GF-D8 (cell line): Measurements from ENCODE around the gene FASTKD1.

ENCODE experiments used
- DNase-seq: peaks from one replicate; lab custom pipeline; 2025; lab: John Stamatoyannopoulos, UW

FASTKD1 gene

DNA sequence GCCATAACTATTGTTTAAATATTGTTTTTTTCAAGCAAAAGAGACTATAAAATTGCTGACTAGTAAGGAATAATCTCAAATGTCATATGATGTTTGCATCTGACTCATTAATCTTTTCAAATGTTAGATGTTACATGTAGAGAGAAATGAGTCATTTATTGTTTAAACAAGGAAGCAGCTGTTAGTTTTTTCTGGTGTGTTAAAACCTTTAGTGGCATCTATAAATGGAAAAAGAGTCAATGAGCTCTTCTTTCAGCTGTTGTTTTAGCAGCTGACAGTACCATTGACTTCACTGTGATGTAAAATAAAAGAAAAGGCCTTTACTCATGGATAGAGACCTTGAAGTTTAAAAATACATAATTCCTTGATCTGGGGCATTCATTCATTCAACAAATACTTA is 66.0 kb downstream of the FASTKD1 start:
- DNase-seq = no peak

DNA sequence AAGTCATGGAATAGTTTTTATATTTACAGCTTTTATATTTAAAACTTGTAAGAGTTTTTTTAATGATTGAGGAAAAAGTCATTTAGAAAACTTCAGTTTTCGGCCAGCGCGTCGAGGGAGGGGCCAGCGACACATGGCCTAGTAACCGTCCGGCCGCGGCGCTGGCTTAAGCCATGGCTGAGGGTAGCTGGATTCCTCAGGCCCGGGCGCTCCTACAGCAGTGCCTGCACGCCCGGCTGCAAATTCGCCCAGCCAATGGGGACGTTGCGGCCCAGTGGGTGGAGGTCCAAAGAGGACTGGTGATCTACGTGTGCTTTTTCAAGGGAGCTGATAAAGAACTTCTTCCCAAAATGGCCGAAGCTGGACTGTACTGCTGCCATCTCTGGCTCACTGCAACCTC is 69.0 kb downstream of the FASTKD1 start:
- DNase-seq = no peak

DNA sequence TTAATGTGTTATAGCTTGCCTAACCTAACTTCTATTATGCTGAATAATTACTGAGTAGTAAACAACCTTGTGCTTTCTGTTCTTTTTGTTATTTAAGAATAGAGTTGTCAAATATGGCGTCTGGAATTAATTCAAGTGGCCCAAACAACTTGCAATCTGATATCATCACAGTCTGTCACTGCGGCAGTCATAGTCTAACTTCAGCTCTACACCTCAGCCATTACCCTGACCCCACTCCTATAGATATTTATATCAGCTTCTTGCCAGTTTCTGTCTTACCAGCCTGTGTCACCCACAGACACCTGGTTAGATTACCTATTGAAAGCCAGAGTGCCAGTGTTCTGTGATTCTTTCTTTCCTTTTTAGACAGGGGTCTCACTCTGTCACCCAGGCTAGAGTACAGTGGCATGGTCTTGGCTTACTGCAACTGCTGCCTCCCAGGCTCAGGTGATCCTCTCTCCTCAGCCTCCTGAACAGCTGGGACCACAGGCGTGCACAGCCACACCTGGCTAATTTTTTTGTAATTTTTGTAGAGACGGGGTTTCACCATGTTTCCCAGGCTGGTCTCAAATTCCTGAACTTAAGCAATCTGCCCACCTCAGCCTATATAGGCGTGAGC is 78.2 kb downstream of the FASTKD1 start:
- no peak for DNase-seq

DNA sequence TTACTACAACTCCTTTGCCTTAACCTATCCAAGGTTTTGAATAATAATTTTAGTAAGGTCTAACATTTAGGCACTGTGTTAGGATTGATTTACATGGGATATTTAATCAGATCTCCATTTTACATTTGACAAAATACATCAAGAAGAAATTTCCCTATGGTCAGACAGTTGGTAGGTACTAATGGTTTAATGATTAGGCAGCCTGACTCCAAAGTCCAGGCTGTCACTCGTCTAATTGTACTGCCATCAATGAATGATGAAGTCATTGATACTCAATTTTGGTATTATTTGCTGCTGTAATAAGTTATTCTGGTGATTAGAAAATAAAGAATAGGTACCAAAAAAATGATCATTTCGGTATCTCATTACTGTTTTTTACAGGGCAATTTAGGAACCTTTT is 80.3 kb downstream of the FASTKD1 start:
- no peak for DNase-seq

GRCh38 chr2:169491378-169491777 is 82.3 kb downstream of the FASTKD1 start:
- DNase-seq = no peak

GRCh38 chr2:169490834-169491233 is 82.8 kb downstream of the FASTKD1 start:
- no peak for DNase-seq

- DNase-seq = no peak
Measured at GRCh38 chr2:169486487-169486886, 87.2 kb downstream of the FASTKD1 start.

DNA sequence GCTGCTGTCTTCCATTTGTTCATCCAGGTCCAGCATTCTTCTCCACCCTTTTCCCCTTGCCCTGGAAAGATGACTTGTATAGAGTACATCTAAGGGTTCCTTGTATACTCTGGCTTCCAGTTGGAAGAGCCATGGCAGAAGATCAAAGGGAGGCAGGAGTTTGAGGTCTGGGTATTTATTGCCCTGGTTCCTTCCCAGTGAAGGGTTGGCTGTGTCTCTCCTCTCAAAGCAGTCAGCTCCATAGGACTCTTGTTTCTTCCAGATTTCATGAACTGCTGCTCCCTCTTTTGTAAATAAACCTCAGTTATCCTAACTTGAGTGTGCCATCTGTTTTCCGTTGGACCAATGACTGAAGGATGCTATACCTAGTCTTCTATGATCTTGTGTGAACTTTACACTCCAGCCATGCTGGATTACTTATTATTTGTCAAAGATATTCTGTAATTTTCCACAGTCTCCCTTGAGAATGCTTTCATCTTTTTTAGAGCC is 88.0 kb downstream of the FASTKD1 start:
- DNase-seq = no peak

GRCh38 chr2:169480079-169480465 is 93.6 kb downstream of the FASTKD1 start:
- no peak for DNase-seq
